Stimulated activated CD4-positive, alpha-beta T cell treated with anti-CD3 and anti-CD28 coated beads, Interleukin-1b, Interleukin-23, amount 100 ng/mL, for 48 hours (primary cell): Measurements from ENCODE around the gene SLC38A9.

Experiments used
- DNase-seq: peaks from one replicate; pipeline ENCODE4 v3.0.0-alpha.2; 2020

The SLC38A9 gene

GRCh38 chr5:55577353-55578060, 134.6 kb downstream of the SLC38A9 start:
- no peak for DNase-seq

GRCh38 chr5:55576661-55577060, 135.5 kb downstream of the SLC38A9 start:
- DNase-seq, result no peak
